ENCODE measurements around the gene BTAF1. TPM values are rescaled to one million over a fixed set of nuclear protein-coding genes. Genes with fewer than 3 reads are reported as not detected.

Gene BTAF1
- total and polyA plus RNA-seq, 9 donors: 13.0 to 50.7 (median 38.9) TPM

DNA sequence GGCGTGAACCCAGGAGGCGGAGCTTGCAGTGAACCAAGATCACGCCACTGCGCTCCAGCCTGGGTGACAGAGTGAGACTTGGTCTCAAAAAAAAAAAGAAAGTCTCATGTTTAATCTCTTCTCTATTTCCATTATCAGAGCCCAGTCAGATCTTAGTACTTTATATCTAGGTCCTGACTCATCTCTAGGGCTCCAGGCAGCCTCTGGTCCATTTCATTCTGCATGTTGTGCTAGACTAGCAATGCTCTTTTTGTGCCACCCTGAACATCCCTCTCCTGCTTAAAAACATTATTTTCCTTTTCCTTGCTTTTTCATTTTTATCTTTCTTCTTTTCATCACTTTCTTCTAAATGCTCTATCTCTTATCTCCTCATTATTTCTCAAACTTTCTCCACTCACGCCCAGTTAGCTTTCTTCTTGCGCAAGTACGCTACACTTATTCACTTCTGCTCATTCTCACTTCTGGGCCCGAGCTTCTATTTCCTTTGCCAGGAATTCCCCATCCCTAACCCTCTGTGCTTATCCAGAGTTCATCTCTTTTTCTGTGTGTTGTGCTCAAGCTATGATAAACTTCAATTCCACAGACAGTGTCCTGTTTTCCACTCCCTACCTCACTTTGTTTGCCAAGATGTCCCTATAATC, 63.9 kb downstream of the BTAF1 start:
- Histone ChIP-seq H3K9me3 (no peaks in the 10 kb centered on the region), H3K4me1 (ENCODE audit: insufficient read depth) (no peaks in the 10 kb centered on the region), H3K27ac (no peak overlapping the region), H3K27me3 (no peaks in the 10 kb centered on the region), H3K4me3 (no peak overlapping the region), H3K36me3 (no peaks in the 10 kb centered on the region)
- WGBS, 3 donors: 91 to 94% (median 94%) methylated on average over 8 of the region's 8 CpGs
- intact Hi-C loops (cut with DNase I): no loop called here
- no peak for TF ChIP-seq POLR2A (IDR thresholded peaks at IDR 0.05)
- TF ChIP-seq EP300 (IDR thresholded peaks at IDR 0.05): no peak
- TF ChIP-seq CTCF (IDR thresholded peaks at IDR 0.05): no peak
- DNase-seq: no peak

GRCh38 chr10:91992031-91992430, 68.5 kb downstream of the BTAF1 start:
- intact Hi-C loops (cut with DNase I): no loop called here
- no peaks in the 10 kb centered on the region for H3K4me1 ChIP-seq (ENCODE audit: insufficient read depth)
- no peak for TF ChIP-seq CTCF (IDR thresholded peaks at IDR 0.05)
- TF ChIP-seq POLR2A (IDR thresholded peaks at IDR 0.05): no peak
- no peak for TF ChIP-seq EP300 (IDR thresholded peaks at IDR 0.05)
- DNase-seq: no peak
- WGBS, 3 donors: 92 to 94% (median 93%) methylated on average over 1 of the region's 1 CpG
- no peaks in the 10 kb centered on the region for H3K9me3 ChIP-seq
- no peak overlapping the region for H3K27ac ChIP-seq
- H3K36me3 ChIP-seq: no peaks in the 10 kb centered on the region
- no peak overlapping the region for H3K4me3 ChIP-seq
- no peaks in the 10 kb centered on the region for H3K27me3 ChIP-seq

DNA sequence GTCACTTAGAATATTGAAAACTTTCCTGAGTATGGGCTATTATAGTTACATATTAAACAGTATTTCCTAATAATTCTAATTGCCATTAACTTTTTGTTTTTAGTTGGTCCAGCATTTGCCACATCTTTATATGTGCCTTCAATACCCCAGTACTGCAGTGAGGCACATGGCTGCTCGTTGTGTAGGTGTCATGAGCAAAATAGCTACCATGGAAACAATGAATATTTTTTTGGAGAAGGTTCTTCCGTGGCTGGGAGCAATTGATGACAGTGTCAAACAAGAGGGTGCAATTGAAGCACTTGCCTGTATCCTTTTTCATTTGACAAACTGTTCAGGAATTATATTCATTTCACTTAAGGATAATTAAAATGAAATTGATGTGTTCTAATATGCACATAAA, 72.7 kb downstream of the BTAF1 start:
- TF ChIP-seq EP300 (IDR thresholded peaks at IDR 0.05) (no peak), POLR2A (IDR thresholded peaks at IDR 0.05) (no peak), CTCF (IDR thresholded peaks at IDR 0.05) (no peak)
- Histone ChIP-seq H3K4me3 (no peak overlapping the region), H3K27me3 (no peaks in the 10 kb centered on the region), H3K9me3 (no peaks in the 10 kb centered on the region), H3K4me1 (ENCODE audit: insufficient read depth) (no peaks in the 10 kb centered on the region), H3K36me3 (no peaks in the 10 kb centered on the region), H3K27ac (no peak overlapping the region)
- 67 to 80% (median 70%) methylated on average over 2 of the region's 2 CpGs for WGBS, 3 donors
- intact Hi-C loops (cut with DNase I): no loop called here
- no peak for DNase-seq

DNA sequence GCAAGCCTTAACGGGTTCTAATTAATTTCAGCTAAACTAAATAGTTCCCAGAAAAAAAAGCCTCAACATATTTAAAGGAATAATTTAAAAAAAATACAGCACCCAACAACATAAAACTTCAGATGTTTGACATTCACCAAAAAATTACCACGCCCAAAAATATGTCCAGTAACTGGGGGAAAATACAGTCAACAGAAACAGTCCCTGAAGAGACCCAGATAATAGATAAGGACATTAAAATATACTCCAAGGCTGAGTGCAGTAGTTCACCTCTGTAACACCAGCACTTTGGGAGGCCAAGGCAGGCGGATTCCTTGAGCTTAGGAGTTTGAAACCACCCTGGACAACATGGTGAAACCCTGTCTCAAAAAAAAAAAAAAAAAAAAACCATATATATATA, 78.0 kb downstream of the BTAF1 start:
- TF ChIP-seq CTCF (IDR thresholded peaks at IDR 0.05): no peak
- TF ChIP-seq POLR2A (IDR thresholded peaks at IDR 0.05): no peak
- TF ChIP-seq EP300 (IDR thresholded peaks at IDR 0.05): no peak
- Histone ChIP-seq H3K27ac (no peak overlapping the region), H3K4me3 (no peak overlapping the region), H3K9me3 (peaks cover 0 to 2% of the 10 kb centered on the region in 2 donors), H3K27me3 (no peaks in the 10 kb centered on the region), H3K36me3 (no peaks in the 10 kb centered on the region), H3K4me1 (ENCODE audit: insufficient read depth) (no peaks in the 10 kb centered on the region)
- no peak for DNase-seq
- WGBS, 3 donors: 94 to 98% (median 96%) methylated on average over 3 of the region's 3 CpGs
- intact Hi-C loops (cut with DNase I): no loop called here
